B cell (primary cell): ENCODE measurements around the gene C2orf78. TPM values are rescaled to one million over a fixed set of nuclear protein-coding genes. Genes with fewer than 3 reads are reported as not detected.

Source experiments
- ATAC-seq: fragments of 200-7000 bp; cut with Tn5 transposase; one replicate; pipeline ENCODE4 v1.10.0; 2021; ENCODE audit warnings: low read depth, mild to moderate bottlenecking, moderate number of reproducible peaks, moderate library complexity
- CTCF ChIA-PET: fragments of 350-600 bp; sonication (Branson Sonifier 250); formaldehyde crosslinking; loops from one replicate; lab custom pipeline; 2021; ENCODE audit warnings: antibody characterized with exemption, inconsistent platforms; lab: Charles Lee
- POLR2A ChIA-PET: fragments of 350-600 bp; sonication (Branson Sonifier 250); formaldehyde crosslinking; loops from one replicate; lab custom pipeline; 2021; ENCODE audit warnings: antibody characterized with exemption; lab: Charles Lee
- DNase-seq: peaks from one replicate; pipeline ENCODE4 v3.0.0; 2013
- H2AFZ ChIP-seq: 2 replicates; pipeline ENCODE4 v1.6.1; 2012; ENCODE audit warnings: mild to moderate bottlenecking, low read depth, low read length; ENCODE audit not compliant: insufficient read depth, poor library complexity, severe bottlenecking
- H3K27ac ChIP-seq, 2 donors: 1 replicate in 1 of 2; 2 replicates in 1 of 2; pipeline ENCODE4 v1.5.1; 2012 to 2013; ENCODE audit warnings: low read length in 2 of 2, mild to moderate bottlenecking in 2 of 2, moderate library complexity in 1 of 2
- H3K27me3 ChIP-seq, 4 experiments: fragments of 200-600 bp in 1 of 4; sonication (generic) in 1 of 4; replicated peaks in 1 of 4; 1 replicate in 2 of 4; 2 replicates in 2 of 4; pipeline versions ENCODE4 v1.6.1 to v1.7.0; 2013 to 2016; ENCODE audit warnings: low read length in 3 of 4, mild to moderate bottlenecking in 2 of 4, mixed read lengths in 1 of 4, moderate library complexity in 1 of 4; ENCODE audit not compliant: insufficient read depth in 4 of 4, control insufficient read depth in 3 of 4; ENCODE audit errors: control extremely low read depth in 1 of 4
- H3K36me3 ChIP-seq, 2 experiments: replicated peaks in 1 of 2; 1 replicate in 1 of 2; 2 replicates in 1 of 2; pipeline versions ENCODE4 v1.6.1 to v1.7.1; 2013; ENCODE audit warnings: low read length in 1 of 2; ENCODE audit not compliant: insufficient read depth in 2 of 2, control insufficient read depth in 1 of 2; ENCODE audit errors: control extremely low read depth in 1 of 2, extremely low read depth in 1 of 2
- H3K4me1 ChIP-seq, 2 donors: fragments of 200-600 bp in 1 of 2; sonication (generic) in 1 of 2; 1 replicate in 1 of 2; 2 replicates in 1 of 2; pipeline versions ENCODE4 v1.5.1 to v1.6.1; 2013 to 2017; ENCODE audit warnings: low read length in 2 of 2; ENCODE audit not compliant: control insufficient read depth in 2 of 2, insufficient read depth in 2 of 2
- H3K4me2 ChIP-seq: replicated peaks from 2 replicates; pipeline ENCODE3; 2012; ENCODE audit warnings: mild to moderate bottlenecking, low read depth, low read length; ENCODE audit not compliant: poor library complexity, severe bottlenecking
- H3K4me3 ChIP-seq, 5 experiments: fragments of 200-600 bp in 1 of 5; sonication (generic) in 1 of 5; 1 replicate in 3 of 5; 2 replicates in 2 of 5; pipeline versions ENCODE4 v1.5.1 to v1.7.0; 2011 to 2016; ENCODE audit warnings: low read length in 4 of 5, mild to moderate bottlenecking in 4 of 5, low read depth in 2 of 5, control low read depth in 1 of 5, moderate library complexity in 1 of 5; ENCODE audit not compliant: insufficient read depth in 1 of 5; ENCODE audit errors: control extremely low read depth in 1 of 5, extremely low read depth in 1 of 5
- H3K79me2 ChIP-seq: fragments of 200-600 bp; sonication (generic); one replicate; pipeline ENCODE4 v1.6.0; 2016; ENCODE audit warnings: low read length; ENCODE audit not compliant: control insufficient read depth, insufficient read depth
- H3K9ac ChIP-seq: fragments of 200-600 bp; sonication (generic); 2 replicates; pipeline ENCODE4 v1.6.1; 2017; ENCODE audit warnings: mild to moderate bottlenecking, low read length, moderate library complexity
- H3K9me3 ChIP-seq, 3 donors: one replicate each; pipeline versions ENCODE4 v1.6.1 to v1.7.1; 2013; ENCODE audit warnings: low read length in 2 of 3; ENCODE audit not compliant: control insufficient read depth in 2 of 3, insufficient read depth in 1 of 3; ENCODE audit errors: control extremely low read depth in 1 of 3
- H4K20me1 ChIP-seq: 2 replicates; pipeline ENCODE4 v1.6.0; 2012; ENCODE audit warnings: mild to moderate bottlenecking, low read length; ENCODE audit not compliant: insufficient read depth, control insufficient read depth, poor library complexity, severe bottlenecking
- H3K27ac Mint-ChIP-seq: one replicate; pipeline ENCODE4 v1.8.0; 2021; ENCODE audit warnings: mixed read lengths
- H3K27me3 Mint-ChIP-seq: one replicate; pipeline ENCODE4 v1.8.0; 2021; ENCODE audit warnings: mixed read lengths
- H3K4me1 Mint-ChIP-seq: one replicate; pipeline ENCODE4 v1.8.0; 2021; ENCODE audit warnings: mixed read lengths
- H3K4me3 Mint-ChIP-seq: one replicate; pipeline ENCODE4 v1.8.0; 2021; ENCODE audit warnings: mixed read lengths
- H3K9me3 Mint-ChIP-seq: one replicate; pipeline ENCODE4 v1.8.0; 2022; ENCODE audit warnings: mixed read lengths; ENCODE audit not compliant: insufficient read depth
- CTCF ChIP-seq: fragments of 200-600 bp; IDR thresholded peaks from one replicate; pipeline ENCODE4 v1.8.0; 2022; ENCODE audit warnings: antibody characterized with exemption, mild to moderate bottlenecking
- EZH2 ChIP-seq: IDR thresholded peaks from 2 replicates; pipeline ENCODE4 v1.6.1; 2012; ENCODE audit warnings: borderline replicate concordance, low read depth, mild to moderate bottlenecking, moderate library complexity, low read length; ENCODE audit not compliant: insufficient read depth, poor library complexity, severe bottlenecking
- WGBS: methylation state at CpG from one replicate; pipeline ENCODE4 v1.1.5; 2013; ENCODE audit warnings: missing lambda C conversion rate; ENCODE audit not compliant: insufficient coverage; 5-methylcytosine and 5-hydroxymethylcytosine counted together
- intact Hi-C: fragments of 100-400 bp; cut with micrococcal nuclease; formaldehyde crosslinking; loops from one replicate; pipeline ENCODE4 v1.10.0; 2022
- polyA plus RNA-seq: library from polyadenylated mRNA; depleted of rRNA; stranded (reverse); fragments of >200 nt; gene quantifications from 2 replicates; pipeline ENCODE4 v1.2.3, GENCODE V29; 2012
- total RNA-seq, 2 donors: library from RNA; stranded (reverse); fragments of 120-200 nt in 1 of 2; gene quantifications; 1 replicate in 1 of 2; 2 replicates in 1 of 2; pipeline versions ENCODE4 v1.2.3 to v1.2.4, GENCODE V29; 2013 to 2022

C2orf78 gene
- total and polyA plus RNA-seq, 2 donors (not counting 1 experiment from before 2014, with no cell fraction given), result not detected

- DNase-seq, result no peak
- H3K27ac Mint-ChIP-seq, result no peak overlapping the region
- no peaks in the 10 kb centered on the region for H3K27me3 Mint-ChIP-seq
- CTCF ChIA-PET, result no interaction called here
- no peaks in the 10 kb centered on the region for H3K9me3 Mint-ChIP-seq
- intact Hi-C loops, result no loop called here
- H3K4me3 Mint-ChIP-seq, result no peak overlapping the region
- no peaks in the 10 kb centered on the region for H4K20me1 ChIP-seq
- no CpG with 5 or more reads among the region's 1 CpG for WGBS
- no peaks in the 10 kb centered on the region for H3K4me1 Mint-ChIP-seq
- H3K36me3 ChIP-seq, result peaks cover 4 to 62% of the 10 kb centered on the region in 2 experiments
- ATAC-seq, result no peak
- no peak for TF ChIP-seq CTCF
- TF ChIP-seq EZH2, result no peak
- no peak overlapping the region for H3K27ac ChIP-seq
- H2AFZ ChIP-seq, result no peak overlapping the region
- H3K4me1 ChIP-seq, result no peaks in the 10 kb centered on the region
- no peaks in the 10 kb centered on the region for H3K79me2 ChIP-seq
- no peak overlapping the region for H3K9ac ChIP-seq
- no peaks in the 10 kb centered on the region for H3K27me3 ChIP-seq
- H3K9me3 ChIP-seq, result no peaks in the 10 kb centered on the region
- no peak overlapping the region for H3K4me2 ChIP-seq
- POLR2A ChIA-PET, result no interaction called here
- no peak overlapping the region for H3K4me3 ChIP-seq
Measured at GRCh38 chr2:73762571-73762970, 21.4 kb upstream of the C2orf78 start.

- TF ChIP-seq CTCF (no peak), EZH2 (no peak)
- no peak overlapping the region for H3K4me2 ChIP-seq
- no peaks in the 10 kb centered on the region for H3K9me3 ChIP-seq
- H3K4me3 ChIP-seq, result no peak overlapping the region
- intact Hi-C loops, result no loop called here
- Mint-ChIP-seq H3K4me1 (no peaks in the 10 kb centered on the region), H3K9me3 (no peaks in the 10 kb centered on the region), H3K27me3 (no peaks in the 10 kb centered on the region), H3K4me3 (no peak overlapping the region), H3K27ac (no peak overlapping the region)
- H4K20me1 ChIP-seq, result peaks cover 8% of the 10 kb centered on the region
- no peak overlapping the region for H2AFZ ChIP-seq
- ChIA-PET POLR2A (no interaction called here), CTCF (no interaction called here)
- H3K36me3 ChIP-seq, result peaks cover 10 to 75% of the 10 kb centered on the region in 2 experiments
- no peak for DNase-seq
- H3K27ac ChIP-seq, result no peak overlapping the region
- no peaks in the 10 kb centered on the region for H3K4me1 ChIP-seq
- WGBS, result no CpG with 5 or more reads among the region's 1 CpG
- no peaks in the 10 kb centered on the region for H3K79me2 ChIP-seq
- H3K9ac ChIP-seq, result no peak overlapping the region
- H3K27me3 ChIP-seq, result no peaks in the 10 kb centered on the region
- ATAC-seq, result no peak
Measured at GRCh38 chr2:73764945-73765344, 19.0 kb upstream of the C2orf78 start.
